GM18858 (cell line): ENCODE results near the gene TOR1B.
A peak's percentile ranks its signal among the peaks of the same experiment; 100 is the strongest.
"Not testable (repeated sequence)": the region's sequence is repeated elsewhere in the genome, so short reads cannot be mapped to it uniquely, and the experiment has no call there.

Experiments used
- ATAC-seq: cut with Tn5 transposase; IDR thresholded peaks from one replicate; pipeline ENCODE4 v1.9.1; 2021; ENCODE audit not compliant: unreplicated experiment

The TOR1B gene, protein sequence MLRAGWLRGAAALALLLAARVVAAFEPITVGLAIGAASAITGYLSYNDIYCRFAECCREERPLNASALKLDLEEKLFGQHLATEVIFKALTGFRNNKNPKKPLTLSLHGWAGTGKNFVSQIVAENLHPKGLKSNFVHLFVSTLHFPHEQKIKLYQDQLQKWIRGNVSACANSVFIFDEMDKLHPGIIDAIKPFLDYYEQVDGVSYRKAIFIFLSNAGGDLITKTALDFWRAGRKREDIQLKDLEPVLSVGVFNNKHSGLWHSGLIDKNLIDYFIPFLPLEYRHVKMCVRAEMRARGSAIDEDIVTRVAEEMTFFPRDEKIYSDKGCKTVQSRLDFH

DNA sequence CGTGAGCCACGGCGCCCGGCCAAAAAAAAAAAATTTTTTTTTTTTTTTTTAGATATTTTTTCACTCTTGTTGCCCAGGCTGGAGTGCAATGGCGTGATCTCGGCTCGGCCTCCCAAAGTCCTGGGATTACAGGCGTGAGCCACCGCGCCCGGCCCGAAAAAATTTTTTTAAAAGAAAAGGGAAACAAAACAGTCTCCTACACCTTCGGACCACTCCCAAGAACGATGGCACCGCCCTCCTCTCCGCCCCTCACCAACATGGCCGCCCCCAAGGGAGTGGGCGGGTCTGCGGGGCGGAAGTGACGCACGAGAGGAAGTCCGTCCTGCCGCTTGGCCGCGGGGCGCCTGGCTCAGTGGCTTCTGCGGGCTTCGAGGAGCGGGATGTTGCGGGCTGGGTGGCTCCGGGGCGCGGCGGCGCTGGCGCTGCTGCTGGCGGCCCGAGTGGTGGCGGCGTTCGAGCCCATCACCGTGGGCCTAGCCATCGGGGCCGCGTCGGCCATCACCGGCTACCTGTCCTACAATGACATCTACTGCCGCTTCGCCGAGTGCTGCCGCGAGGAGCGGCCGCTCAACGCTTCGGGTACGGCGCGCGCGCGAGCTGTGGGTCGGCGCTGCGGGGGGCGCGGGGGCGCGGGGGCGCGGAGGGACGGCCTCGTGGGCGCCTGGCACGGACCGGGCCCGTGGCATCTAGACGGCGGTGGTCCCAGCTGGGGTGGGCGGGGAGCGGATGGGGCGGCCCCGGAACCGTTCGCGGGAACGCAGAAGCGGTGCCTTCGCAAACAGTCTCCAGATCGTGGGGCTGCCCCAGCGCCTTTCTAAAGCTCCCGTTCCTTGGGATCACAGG lies at the start of gene TOR1B:
Gene TOR1B, plus strand, starts transcription at position 352 of the 843 bp plus-strand sequence. Its CDS starts 29 bp downstream, at position 381.
- peak; percentile 65 for ATAC-seq

DNA sequence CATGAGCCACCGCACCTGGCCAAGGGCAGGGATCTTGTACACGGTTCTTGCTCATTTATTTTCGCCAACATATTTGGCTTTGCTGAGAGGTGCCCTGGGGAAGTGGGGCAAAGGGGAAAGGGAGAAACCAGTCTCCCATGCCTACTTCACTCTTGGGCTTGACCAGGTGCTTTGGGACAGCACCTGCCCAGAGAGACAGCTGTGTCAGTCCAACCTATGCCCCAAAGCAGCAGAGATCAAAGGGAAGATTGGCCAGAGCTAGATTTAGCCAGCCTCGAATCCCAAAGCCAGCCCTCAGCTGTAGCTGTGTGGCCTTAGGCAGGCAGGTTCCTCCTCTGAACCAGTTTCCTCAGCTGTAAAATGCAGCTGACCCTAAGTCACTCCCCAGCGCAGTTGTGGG lies 47.8 kb upstream of the TOR1B start:
- no peak for ATAC-seq

DNA sequence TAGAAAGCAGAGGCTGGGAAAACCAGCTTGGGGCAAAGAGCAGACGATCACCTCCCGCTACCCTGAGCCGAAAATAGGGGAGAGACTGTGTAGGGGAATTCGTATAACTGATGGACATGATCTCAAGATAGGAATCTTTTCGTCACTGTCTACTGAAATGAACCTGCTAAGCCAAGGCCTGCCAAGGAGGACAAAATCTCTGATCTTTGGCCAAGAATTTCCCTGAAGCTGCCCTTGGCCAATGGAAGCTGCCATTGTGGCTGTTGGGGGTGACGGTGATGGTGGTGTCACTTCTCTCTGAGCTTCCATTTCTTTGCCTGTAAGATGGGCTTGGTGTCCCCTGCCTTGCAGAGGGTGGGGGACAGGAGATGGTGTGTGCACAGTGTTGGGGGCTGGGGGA lies 46.8 kb upstream of the TOR1B start:
- no peak for ATAC-seq

DNA sequence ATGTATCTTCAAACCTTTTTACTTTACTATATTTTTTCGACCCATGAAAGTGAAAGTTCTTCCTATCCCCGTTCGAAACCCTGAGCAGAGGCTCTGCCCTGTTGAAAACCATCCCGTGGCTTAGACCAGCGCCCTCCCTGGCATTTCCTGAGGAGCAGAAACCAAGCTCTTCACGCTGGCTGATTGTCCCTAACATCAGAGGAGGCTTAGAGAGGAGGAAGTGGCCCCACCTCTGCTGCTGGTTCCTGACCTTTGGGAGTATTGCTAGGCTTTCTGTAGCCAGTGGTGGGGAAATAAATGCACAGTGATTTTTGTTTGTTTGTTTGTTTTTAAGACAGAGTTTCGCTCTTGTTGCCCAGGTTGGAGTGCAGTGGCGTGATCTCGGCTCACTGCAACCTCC lies 45.9 kb upstream of the TOR1B start:
- ATAC-seq: no peak

DNA sequence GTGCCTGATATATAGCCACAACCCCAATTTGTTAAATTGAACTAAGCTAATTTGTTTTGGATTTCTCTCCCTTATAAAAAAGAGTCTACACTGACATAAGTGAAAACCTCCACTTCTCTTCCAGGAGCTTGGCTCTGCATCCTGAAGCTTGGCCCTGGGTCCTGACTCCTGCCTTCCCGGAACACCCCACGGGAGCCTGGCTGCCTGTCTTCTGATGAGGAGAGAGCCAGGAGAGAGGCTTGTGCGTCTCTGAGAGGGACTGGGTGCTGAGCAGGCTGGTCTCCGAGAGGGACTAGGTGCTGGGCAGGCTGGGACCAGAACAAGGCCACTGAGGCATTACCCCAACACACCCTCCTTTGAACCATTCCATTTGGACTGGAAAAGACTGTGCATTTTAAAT lies 43.7 kb upstream of the TOR1B start:
- ATAC-seq: no peak

DNA sequence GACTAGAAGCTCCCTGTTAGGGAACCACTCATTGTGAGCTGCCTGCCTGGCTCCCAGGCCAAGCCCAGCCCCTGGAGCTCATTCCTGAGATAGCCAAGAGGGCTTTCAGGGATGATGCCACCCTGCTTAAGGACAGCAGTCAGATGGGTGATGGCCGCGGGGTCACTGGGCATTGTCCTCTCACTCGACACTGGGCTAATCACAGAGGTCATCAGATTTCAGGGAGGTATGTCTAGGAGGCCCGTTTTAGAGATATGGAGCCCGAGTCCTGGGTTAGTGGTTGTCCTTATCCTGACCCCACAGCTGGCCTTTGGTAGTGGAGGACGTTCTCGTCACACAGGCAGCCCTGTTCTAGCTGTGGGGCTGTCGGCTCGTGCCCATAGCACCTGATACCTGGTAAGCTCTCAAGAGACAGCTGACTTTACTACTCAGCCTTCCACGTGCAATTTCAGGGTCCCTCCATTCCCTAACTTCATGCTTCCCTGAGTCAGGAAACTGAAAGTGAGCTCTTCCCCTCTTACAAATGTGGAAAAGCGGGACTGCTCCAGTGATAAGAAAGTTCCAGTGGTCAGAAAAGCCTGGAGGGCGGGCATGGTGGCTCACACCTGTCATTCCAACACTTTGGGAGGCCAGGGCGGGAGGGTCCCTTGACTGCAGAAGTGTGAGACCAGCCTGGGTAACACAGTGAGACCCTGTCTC lies 43.0 kb upstream of the TOR1B start:
- no peak for ATAC-seq

DNA sequence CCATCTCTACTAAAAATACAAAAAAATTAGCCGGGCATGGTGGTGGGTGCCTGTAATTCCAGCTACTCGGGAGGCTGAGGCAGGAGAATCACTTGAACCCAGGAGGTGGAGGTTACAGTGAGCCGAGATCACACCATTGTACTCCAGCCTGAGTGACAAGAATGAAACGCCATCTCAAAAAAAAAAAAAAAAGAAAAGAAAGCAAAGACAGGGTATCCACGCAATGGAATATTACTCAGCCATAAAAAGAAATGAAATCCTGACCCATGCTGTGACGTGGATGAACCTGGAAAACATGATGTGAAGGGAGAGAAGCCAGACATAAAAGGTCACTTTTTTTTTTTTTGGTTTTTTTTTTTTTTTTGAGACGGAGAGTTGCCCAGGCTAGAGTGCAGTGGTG lies 42.2 kb upstream of the TOR1B start:
- not testable (repeated sequence) for ATAC-seq

DNA sequence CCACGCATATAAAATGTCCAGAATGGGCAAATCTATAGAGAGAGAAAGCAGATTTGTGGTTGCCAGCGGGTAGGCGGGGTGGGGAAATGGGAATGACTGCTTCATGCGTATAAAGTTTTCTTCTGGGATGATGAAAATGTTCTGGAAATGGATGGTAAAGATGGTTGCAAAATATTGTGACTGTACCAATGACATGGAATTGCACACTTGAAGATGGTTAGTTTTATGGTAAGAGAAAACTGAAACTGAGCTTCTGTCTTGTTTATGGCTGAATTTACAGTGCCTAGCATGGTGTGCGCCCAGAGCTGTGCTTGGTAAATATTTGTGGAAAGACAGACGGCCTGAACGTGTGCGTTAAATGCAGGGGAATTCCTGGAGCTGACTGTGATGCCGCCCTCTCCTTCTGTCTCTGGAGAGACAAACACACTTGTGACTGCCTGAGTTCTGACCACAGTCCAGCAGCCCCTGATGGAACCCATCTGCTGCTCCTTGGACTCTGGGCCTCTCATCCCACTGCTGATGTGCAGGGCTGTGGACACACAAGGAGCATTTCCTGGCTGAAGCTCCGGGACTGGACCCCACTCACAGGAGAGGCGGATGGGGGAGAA lies 41.6 kb upstream of the TOR1B start:
- no peak for ATAC-seq

DNA sequence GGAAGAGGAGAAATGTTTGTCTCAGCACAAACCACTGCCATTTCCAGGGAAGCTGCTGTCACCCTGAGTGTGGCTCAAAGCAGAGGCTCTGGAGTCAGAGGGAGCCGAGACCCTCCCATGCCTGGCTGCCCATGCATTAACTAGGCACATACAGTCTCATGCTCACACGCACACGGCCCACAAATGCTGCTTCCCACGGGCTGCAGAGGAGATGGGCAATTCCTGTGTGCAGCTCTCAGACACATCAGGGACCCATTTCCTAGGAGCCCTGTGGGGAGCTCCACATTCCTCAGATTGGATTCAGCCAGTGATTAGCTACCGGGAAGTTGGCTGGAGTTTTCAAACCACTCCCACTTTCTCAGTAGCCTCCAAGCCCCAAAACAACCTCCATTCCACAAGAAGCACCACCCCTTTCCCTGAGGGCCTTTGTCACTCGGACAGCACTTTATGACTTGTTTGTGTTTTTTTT lies 41.0 kb upstream of the TOR1B start:
- no peak for ATAC-seq

DNA sequence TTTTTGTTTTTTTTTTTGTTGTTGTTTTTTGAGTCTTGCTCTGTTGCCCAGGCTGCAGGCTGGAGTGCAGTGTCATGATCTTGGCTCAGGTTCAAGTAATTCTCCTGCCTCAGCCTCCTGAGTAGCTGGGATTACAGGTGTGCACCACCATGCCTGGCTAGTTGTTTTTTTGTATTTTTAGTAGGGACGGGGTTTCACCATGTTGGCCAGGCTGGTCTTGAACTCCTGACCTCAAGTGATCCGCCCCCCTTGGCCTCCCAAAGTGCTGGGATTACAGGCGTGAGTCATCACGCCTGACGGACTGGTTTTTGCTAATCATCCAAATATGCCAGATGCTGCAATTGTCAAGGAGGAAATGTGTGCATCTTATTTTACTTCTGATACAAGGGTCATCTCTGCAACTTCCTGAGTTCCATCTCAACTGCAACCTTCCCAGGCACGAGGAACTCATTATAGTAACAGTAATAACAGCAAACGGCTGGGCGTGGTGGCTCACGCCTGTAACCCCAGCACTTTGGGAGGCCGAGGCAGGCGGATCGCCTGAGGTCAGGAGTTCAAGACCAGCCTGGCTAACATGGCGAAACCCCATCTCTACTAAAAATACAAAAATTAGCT lies 40.5 kb upstream of the TOR1B start:
- not testable (repeated sequence) for ATAC-seq

DNA sequence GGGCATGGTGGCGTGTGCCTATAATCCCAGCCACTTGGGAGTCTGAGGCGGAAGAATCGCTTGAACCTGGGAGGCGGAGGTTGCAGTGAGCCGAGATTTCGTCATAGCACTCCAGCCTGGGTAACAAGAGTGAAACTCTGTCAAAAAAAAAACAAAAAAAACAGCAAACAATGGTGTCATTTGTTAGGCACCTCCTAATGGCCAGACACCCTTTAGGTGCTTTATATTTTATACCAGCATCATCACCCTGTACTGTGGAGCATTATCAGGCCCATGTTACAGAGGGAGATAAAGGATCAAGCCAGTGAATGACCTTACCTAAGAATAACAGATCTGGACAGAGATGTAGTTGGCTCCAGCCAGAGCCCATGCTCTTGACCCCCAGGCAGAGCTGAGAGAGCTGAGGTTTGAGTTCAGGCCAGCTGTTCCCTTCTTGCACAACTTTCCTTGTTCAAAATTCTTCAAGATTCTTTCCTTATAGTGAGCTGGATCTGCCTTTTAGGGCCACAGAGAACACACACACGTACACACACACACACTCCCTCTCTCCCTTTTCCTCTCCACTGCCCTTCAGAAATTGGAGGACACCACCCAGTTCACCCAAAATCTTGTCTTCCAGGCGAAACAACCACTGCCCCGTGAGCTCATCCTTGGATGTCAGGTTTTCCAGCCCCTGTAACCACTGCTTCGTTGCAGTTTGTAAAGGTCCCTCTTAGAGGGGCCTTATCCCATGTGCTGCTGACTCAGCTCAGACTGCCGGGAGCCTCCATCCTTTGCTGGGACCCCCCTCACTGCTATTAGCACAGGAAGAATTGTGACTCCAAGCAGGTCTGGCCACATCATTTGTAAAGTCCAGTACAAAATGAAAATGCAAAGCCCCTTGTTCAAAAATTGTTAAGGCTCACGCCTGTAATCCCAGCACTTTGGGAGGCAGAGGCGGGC lies 39.7 kb upstream of the TOR1B start:
- no peak for ATAC-seq

DNA sequence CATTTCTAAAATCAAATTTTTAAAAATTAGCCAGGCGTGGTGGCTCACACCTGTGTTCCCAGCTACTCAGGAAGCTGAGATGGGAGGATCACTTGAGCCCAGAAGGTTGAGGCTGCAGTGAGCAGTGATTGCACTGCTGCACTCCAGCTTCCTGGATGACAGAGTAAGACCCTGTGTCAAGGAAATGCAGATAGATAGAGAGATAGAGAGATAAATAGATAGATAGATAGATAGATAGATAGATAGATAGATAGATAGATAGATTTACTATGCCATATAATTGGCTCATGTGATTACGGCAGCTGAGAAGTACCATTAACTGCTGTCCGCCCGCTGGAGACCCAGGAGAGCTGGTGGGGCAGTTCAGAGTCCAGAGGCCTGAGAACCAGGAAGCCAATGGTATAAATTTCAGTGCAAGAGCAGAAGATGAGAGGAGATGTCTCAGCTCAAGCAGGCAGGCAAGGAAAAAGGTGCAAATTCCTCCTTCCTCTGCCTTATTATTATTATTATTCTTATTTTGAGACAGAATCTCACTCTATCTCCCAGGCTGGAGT lies 37.1 kb upstream of the TOR1B start:
- no peak for ATAC-seq

DNA sequence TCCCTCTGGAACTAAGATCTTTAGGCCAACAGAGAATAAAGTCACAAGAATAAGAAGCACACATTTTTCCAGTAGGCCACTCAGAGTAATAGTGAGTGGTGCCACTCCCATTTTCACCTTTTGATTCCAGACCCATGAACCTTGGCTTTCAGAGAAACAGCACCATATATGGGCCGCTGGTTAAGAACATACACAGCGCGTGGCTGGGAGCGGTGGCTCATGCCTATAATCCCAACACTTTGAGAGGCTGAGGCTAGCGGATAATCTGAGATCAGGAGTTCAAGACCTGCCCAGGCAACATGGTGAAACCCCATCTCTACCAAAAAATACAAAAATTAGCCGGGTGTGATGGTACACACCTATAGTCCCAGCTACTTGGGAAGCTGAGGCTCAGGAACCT lies 34.5 kb upstream of the TOR1B start:
- no peak for ATAC-seq

DNA sequence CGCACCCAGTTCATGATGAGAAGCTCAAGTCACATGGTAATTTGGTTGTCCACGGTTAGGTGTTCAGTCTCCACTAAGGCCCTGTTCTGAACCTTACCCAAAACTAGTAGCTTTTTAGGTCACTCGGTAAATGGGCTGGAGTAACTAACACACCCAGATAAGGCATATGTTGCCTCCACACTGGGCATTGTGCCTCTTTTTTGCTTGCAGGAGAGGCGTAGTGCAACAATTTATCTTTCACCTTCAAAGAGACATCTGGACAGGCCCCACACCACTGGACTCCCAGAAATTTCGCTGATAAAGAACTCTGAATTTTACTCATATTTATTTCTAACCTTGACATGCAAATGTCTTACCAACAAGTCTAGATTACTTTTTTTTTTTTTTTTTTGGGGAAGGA lies 33.3 kb upstream of the TOR1B start:
- ATAC-seq: no peak

DNA sequence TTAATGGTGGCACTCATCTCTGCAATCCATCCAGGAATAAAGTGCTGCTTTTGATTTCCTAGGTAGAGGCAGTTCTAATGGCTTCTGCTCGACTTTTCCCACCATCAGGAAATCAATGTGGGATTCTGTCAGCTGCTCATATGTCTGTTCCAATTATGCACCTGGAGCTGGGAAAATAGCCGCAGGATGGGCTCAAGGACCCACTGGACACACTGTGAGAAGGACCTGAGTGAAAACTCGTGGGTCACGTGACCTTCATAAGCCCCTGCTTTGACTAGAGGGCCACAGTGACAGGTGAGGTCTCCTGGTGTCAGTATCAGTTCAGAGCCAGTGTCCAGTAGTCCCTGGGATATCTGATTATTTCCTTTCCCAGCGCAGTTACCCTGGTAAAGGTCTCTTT lies 32.2 kb upstream of the TOR1B start:
- no peak for ATAC-seq

DNA sequence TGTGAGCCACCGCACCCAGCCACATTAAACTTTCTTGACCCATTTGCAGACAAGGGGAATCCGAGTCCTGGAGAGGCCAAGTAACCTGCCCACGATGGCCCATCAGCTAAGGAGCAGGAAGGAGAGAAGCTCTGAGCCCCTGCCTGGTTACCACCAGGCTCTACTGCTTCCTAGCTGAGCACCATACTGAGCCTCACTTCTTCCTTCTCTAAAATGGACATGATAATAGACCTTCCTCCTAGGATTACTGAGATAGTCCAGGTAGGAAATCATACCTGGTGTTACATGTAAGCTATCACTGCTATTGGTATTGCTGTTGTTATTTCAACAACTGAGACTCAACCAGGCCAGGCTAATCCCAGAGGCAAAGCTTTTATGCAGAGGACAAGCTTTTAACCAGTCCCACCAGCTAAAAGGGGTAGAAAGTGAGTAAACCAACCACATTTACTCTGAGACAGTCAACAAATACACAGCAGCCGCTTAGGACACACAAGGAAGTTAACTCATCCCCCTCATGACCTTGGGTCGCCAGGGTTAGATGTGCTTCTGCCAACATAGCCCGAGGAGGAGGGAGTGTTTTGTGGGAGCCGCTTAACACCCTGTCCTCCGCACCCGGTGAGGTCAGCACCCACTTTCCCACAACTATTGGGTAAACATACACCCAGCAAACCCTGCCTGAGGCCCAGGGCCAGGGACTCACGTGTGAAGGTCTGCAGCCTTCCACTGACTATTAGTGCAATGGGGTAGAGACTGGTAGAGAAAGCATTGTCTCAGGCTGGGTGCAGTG lies 29.5 kb upstream of the TOR1B start:
- ATAC-seq: no peak

DNA sequence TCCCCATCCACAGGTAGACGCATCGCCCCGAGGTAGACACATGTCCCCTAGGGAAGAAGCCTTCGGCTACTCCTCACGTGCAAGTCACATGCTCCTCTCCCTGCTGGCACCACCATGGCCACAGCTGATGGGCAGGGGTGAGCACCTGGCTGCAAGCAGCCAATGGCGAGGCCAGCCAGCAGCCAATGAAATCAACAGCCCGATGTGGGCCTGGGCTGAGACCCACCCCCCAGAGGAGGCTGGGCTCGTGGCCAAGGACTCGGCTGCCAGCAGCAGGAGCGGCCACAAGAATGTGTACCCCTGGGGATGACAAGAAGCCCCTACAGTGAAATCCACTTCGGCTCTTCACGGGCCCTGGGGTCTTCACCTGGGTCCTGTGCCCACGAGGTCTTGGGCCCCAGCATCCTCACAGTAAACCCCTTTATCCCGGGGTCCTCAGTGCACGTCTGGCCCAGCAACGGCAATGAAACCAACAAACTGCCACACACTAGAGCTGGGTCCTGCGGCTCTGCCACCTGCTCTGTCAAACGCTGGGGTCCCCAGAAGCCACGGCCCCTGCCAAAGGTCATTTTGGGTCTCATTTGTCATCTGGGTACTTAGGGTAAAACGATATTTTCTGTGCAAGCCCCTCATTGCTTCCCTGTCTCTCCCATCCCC lies 28.1 kb upstream of the TOR1B start:
- no peak for ATAC-seq

DNA sequence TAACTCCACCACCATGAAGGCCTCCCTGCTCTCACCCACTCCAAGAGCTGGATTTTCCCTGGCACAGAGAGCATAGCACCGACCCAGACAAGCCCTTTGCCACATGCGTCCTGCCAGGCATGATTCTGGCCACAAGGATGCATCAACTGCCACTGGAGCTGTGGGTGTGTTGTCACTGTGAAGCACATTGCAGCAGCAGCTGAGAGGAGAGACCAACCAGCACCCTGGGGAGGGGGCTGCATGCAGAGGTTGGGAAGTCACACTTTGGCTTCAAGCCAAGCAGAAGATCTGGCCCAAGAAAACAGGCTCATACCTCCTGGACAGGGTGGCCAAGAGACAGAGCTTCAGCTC lies 27.6 kb upstream of the TOR1B start:
- ATAC-seq: no peak
